Peyer's patch (tissue), 4 donors: ENCODE measurements around the gene FRS2.

ENCODE experiments used
- CTCF ChIP-seq, 6 experiments: fragments of 450-650 bp in 4 of 6; fragments of 200-600 bp in 2 of 6; sonication (generic) in 1 of 6; IDR thresholded peaks; one replicate each; pipeline ENCODE4 v1.5.1; 2017 to 2019; ENCODE audit warnings: antibody characterized with exemption in 6 of 6, mild to moderate bottlenecking in 3 of 6, moderate library complexity in 1 of 6
- POLR2A ChIP-seq, 2 donors: fragments of 450-650 bp; IDR thresholded peaks; one replicate each; pipeline ENCODE4 v1.5.1; 2017; ENCODE audit warnings: antibody characterized with exemption in 2 of 2, mild to moderate bottlenecking in 2 of 2, moderate library complexity in 2 of 2

DNA sequence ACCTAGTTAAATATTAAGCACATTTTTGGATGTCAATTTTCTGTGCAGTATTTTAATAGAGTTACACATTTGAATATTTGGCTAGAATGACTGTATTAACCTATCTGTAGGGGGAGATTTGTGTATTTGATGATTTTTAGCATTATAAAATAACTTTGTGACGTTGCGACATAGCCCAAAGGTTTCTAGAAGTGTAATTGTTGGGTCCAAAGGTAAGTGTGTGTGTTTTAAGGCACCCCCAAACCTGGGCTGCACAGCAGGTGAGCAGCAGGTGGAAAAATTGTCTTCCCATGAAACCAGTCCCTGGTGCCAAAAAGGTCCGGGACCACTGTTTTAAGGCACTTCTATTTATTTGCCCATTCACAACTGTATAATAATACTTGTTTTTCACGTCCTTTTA, 118.3 kb downstream of the FRS2 start:
- TF ChIP-seq POLR2A (IDR thresholded peaks at IDR 0.05) (no peak), CTCF (IDR thresholded peaks at IDR 0.05) (no peak)
